Raji (cell line): ENCODE data around the gene ASB6.
A peak's percentile ranks its signal among the peaks of the same experiment; 100 is the strongest.

Experiments
- POLR2A ChIP-seq: IDR thresholded peaks from 2 replicates; pipeline ENCODE4 v1.6.1; 2011; ENCODE audit warnings: low read depth, low read length, control low read depth; ENCODE audit not compliant: insufficient read depth

The ASB6 gene, protein sequence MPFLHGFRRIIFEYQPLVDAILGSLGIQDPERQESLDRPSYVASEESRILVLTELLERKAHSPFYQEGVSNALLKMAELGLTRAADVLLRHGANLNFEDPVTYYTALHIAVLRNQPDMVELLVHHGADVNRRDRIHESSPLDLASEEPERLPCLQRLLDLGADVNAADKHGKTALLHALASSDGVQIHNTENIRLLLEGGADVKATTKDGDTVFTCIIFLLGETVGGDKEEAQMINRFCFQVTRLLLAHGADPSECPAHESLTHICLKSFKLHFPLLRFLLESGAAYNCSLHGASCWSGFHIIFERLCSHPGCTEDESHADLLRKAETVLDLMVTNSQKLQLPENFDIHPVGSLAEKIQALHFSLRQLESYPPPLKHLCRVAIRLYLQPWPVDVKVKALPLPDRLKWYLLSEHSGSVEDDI

GRCh38 chr9:129641750-129642585, at the start of gene ASB6:
ASB6 (minus strand) TSS chr9:129642151; CDS start chr9:129641999, 152 bp downstream.
- TF ChIP-seq POLR2A = peak; percentile 80

DNA sequence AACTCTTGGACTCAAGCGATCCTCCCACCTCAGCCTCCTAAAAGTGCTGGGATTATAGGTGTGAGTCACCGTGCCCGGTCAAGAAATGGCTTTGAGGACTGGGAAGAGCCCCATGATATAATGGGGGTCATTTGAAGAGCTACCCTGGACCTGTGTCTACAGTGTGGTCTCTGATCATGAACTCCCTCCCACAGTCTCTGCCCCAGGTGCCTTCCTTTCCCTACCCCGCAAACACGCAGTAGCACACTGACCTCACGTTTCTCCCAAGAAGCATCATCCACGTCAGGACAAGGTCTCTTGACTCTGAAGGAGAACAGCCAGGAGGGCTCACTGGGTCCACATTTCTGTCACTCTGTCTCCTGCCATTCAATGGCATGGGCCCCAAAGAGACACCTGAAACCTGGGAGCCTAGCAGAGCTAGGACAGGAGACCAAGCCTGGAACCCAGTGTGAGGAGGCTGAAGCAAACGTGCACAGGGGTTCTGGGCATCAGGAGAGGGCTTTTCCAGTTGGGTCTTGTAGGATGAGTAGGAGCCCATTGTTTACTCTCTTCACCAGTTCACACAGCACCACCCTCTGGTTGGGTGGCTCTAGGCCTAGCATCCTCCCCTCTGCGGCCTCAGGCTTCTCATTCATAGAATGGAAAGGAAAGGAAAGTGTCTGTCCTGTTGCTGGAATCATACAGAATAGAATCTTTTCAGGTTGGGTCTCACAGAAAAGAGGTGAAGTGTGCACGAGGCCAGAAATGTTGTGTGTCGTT, 46.5 kb upstream of the ASB6 start:
- TF ChIP-seq POLR2A = no peak

DNA sequence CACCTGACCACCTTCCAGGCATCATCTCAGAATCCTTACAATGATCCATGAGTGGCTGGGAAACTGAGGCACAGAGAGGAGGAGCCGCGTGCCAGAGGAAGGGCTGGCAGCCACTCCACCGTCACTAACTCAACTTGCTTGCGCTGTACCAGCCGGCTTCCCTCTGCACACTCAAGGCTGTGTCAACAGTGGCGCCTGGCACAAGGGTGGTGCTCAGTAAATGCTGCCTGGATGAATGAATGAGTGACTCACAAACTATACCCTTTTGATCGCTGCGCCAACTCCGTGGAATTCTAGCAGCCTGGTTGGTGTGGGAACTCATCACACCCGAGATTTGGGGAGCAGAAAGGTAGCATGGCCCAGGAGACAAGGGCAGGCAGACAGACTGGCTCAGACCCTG, 45.4 kb upstream of the ASB6 start:
- no peak for TF ChIP-seq POLR2A

GRCh38 chr9:129686736-129687135, 44.8 kb upstream of the ASB6 start:
- TF ChIP-seq POLR2A = no peak

GRCh38 chr9:129685933-129686259, 43.9 kb upstream of the ASB6 start:
- TF ChIP-seq POLR2A = no peak

DNA sequence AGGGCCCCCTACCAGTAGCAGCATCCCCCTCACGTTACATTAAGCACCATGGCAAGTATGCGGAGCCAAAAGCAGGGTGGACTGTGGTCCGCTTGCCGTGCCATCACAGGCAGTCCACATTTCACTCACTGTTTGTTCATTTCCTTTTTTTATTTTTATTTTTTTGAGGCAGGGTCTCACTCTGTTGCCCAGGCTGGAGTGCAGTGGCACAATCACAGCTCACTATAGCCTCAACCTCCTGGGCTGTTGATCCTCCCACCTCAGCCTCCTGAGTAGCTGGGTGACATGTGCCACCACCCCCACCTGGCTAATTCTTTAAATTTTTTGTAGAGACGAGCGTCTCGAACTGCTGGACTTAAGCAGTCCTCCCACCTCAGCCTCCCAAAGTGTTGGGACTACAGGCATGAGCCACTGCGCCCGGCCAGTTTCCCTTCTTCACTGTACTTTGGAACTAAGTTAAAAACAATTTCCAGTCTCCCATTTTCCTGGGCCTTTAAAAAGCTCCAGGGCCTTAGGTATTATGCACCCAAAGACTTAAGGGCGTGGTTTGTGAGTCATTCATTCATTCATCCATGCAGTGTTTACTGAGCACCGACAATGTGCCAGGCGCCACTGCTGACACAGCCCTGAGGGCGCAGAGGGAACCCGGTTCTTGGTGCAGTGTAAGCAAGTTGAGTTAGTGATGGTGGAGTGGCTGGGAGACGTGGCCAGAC, 43.4 kb upstream of the ASB6 start:
- TF ChIP-seq POLR2A = no peak

GRCh38 chr9:129682381-129682780, 40.4 kb upstream of the ASB6 start:
- no peak for TF ChIP-seq POLR2A

GRCh38 chr9:129681924-129682323, 40.0 kb upstream of the ASB6 start:
- TF ChIP-seq POLR2A = no peak

DNA sequence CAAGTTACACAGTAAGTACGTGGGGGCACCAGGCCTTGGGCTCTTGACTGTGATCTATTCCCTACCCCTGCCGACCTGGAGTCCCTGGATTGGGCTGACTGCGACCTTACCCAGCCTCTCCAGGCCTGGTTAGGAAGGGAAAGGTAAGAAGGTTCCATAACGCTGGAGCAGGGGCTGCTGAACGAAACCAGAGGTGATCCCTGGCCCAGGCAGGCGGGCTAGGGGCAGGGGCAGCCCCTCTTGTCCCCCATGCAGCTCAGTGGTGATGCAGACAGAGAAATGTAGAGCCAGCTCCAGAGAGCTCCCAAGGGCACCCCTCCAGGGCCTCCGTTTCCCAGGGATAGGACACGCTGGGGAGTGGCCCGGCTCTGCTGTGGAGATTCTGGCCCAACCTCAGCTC, 37.6 kb upstream of the ASB6 start:
- no peak for TF ChIP-seq POLR2A

DNA sequence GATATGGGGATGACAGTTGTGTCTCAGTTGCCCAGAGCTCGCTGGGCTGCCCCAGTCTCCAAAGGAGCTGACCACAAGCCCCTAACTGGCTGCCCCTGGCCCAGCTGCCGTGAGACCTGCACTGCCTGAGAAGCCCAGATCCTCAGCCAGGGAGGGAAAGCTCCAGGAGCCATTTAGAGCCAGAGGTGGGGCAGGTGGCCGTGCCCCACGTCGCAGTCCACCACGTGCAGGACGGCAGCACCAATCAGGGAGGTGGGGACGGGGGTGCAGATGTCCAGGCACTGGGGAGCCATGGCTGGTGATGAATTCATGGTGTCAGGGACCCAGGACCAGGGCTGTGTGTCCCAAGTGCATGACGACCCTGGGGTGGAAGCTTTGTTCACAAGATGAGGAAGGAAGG, 36.9 kb upstream of the ASB6 start:
- TF ChIP-seq POLR2A = no peak

- no peak for TF ChIP-seq POLR2A
Observed at GRCh38 chr9:129677456-129677855, 35.5 kb upstream of the ASB6 start.

GRCh38 chr9:129676975-129677374, 35.0 kb upstream of the ASB6 start:
- TF ChIP-seq POLR2A = no peak

DNA sequence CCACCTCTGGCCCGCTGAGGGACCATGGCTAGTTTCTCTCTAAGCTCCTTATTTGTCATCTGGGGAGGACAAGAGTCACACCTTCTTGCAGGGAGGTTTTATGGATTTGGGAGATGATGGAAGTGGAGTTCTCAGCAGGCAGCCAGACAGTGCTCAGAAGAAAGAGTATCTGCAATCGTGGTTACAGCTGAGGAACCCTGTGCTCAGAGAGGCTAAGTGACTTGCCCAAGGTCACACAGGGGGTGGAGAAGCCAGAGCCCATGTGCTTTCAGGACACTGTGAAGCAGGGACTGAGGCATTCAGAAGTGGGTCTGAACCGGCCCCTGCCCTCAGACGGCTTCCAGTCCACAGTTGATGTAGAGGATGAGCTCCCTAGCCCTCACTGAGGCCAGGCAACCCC, 34.3 kb upstream of the ASB6 start:
- TF ChIP-seq POLR2A = no peak

GRCh38 chr9:129675620-129676019, 33.7 kb upstream of the ASB6 start:
- no peak for TF ChIP-seq POLR2A

DNA sequence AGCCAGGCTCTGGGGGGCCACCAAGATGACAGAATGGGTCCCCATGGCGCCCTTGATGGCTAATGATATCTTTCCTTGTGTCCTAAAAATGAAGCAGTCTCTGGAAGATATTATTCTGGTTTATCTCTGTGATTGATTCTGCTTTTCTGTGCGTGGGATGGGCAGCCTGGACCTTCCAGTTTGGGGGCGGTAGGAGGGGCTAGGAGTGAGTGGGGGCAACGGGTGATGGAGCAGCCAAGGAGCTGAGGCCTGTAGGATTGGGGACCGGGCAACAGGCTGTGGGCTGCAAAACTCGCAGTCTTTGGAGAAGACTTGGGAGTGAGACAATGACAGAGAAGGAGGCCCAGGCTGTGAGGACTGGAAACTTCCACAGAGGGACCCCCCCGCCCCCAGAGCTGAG, 32.3 kb upstream of the ASB6 start:
- TF ChIP-seq POLR2A = no peak
